ENCODE results near the gene KLK6. TPM values are rescaled to one million over a fixed set of nuclear protein-coding genes. Genes with fewer than 3 reads are reported as not detected.

The KLK6 gene
- total RNA-seq, 2 donors from 2014 or later, result not detected

DNA sequence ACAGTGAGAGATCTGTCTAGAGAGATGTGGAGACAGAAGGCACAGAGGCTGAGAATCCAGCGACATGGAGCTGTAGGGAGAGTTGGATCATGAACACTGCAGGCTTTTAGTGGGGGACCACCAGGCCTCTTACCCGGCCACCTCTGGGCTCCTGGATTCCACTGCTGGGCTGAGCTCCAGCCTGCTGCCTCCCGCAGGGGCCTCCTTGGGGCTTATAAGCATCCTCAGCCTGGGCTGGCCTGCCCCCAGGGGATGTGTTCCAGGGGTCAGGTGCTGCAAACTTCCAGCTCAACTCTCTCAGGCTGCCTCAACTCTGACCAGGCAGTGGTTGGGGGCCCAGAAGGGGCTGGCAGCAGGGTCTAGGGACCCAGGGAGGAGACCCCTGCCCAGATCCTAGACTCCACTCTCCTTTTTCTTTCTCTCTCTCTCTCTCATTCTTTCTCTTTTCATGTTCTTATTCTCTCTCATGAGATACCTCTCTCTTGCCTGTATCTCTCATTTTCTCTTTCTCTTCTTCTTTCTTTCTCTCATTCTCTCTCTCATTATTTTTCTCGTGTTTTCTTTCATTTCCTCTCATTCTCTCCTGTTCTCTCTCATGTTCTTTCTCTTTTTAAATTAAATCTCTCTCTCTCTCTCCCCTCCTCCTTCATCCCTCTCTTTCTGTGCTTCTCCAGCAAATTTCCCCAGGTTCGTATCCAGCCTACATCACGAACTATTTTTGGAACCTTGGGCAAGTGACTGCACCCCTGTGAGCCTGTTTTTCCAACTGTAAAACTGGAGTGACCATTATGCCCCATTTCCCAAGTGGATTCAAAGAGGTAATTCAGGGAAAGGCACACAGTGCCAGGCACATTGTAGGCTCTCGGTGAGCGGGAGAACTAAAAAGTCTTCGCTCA, 57.9 kb downstream of the KLK6 start, which contains the start of gene KLK4:
KLK4 (minus strand) TSS at position 190 of the 896 bp plus-strand sequence. CDS start 657 bp downstream, outside the sequence.
- no peaks in the 10 kb centered on the region for H3K4me1 ChIP-seq (ENCODE audit: control insufficient read depth in 1 of 2, low read depth in 2 of 2)
- H3K27ac ChIP-seq, result no peak within 1 kb of the TSS
- no peaks in the 10 kb centered on the region for H3K9me3 ChIP-seq
- no peaks in the 10 kb centered on the region for H3K27me3 ChIP-seq (replicated peaks; ENCODE audit: insufficient read depth)
- no peak for DNase-seq (ENCODE audit: low spot score)
- ATAC-seq (ENCODE audit: insufficient number of reproducible peaks, low FRiP score, low read depth), result no peak
- no peaks in the 10 kb centered on the region for H3K36me3 ChIP-seq
- H3K4me3 ChIP-seq, result no peak within 1 kb of the TSS
- TF ChIP-seq, protein P1, sequence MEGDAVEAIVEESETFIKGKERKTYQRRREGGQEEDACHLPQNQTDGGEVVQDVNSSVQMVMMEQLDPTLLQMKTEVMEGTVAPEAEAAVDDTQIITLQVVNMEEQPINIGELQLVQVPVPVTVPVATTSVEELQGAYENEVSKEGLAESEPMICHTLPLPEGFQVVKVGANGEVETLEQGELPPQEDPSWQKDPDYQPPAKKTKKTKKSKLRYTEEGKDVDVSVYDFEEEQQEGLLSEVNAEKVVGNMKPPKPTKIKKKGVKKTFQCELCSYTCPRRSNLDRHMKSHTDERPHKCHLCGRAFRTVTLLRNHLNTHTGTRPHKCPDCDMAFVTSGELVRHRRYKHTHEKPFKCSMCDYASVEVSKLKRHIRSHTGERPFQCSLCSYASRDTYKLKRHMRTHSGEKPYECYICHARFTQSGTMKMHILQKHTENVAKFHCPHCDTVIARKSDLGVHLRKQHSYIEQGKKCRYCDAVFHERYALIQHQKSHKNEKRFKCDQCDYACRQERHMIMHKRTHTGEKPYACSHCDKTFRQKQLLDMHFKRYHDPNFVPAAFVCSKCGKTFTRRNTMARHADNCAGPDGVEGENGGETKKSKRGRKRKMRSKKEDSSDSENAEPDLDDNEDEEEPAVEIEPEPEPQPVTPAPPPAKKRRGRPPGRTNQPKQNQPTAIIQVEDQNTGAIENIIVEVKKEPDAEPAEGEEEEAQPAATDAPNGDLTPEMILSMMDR (IDR thresholded peaks at IDR 0.05), result no peak

DNA sequence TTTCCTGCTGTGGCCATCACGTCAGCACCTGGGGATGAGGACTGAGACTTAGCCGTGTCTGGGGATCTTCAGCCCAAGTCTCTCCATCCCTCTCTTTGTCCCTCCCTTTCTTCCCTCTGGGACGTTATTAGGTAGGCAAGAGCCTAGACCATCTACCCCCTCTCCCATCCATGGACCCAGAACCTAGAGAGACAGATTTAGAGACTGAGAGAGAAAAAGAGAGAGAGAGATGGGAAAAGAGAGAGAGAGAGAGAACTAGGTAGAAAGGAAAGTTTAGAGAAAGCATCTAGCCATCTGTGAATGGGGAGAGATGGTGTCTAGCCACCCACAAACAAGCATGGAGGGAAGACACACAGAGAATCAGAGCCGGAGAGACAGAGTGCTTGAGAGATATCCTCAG, 58.7 kb downstream of the KLK6 start:
- ATAC-seq (ENCODE audit: insufficient number of reproducible peaks, low FRiP score, low read depth), result no peak

DNA sequence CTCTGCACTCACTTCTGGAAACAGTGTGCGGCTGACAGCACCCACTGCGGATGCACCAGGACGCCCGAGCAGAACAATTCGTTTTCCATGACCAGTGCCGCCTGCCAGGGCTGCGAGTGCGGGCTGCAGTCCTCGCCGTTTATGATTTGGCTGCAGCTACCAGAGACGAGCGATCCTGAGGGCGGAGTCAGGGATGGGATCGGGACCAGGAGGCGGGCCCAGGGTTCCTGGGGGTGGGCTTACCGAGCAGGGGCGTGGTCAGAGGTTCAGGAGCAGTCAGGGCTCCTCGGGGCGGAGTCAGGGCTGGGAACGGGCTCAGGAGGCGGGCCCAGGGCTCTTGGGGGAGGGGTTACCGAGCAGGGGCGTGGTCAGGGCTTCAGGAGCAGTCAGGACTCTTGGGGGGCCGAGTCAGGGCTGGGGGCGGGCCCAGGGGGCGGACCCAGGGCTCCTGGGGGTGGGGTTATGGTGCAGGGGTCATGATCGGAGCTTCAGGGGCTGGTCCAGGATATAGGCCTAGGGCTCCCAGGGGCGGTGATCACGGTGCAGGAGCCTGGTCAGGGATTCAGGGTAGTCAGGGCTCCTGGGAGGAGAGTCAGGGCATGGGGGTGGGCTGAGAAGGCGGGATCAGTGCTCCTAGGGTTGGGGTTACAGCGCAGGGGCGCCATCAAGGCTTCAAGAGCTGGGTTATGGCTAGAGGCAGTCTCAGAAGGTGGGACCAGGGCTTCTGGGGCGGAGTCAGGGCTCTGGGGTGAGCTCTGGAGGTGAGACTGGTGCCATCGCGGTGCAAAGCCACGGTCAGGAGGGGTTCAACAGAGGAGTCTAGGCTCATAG, 59.9 kb downstream of the KLK6 start:
- H3K36me3 ChIP-seq, result no peaks in the 10 kb centered on the region
- ATAC-seq (ENCODE audit: insufficient number of reproducible peaks, low FRiP score, low read depth), result no peak
- no peaks in the 10 kb centered on the region for H3K4me1 ChIP-seq (ENCODE audit: control insufficient read depth in 1 of 2, low read depth in 2 of 2)
- no peaks in the 10 kb centered on the region for H3K9me3 ChIP-seq
- no peaks in the 10 kb centered on the region for H3K27me3 ChIP-seq (replicated peaks; ENCODE audit: insufficient read depth)
- DNase-seq (ENCODE audit: low spot score), result no peak
- TF ChIP-seq, protein P1 (IDR thresholded peaks at IDR 0.05), result no peak
- no peak overlapping the region for H3K4me3 ChIP-seq
- no peak overlapping the region for H3K27ac ChIP-seq

More for the DNA sequence above, 58.7 kb downstream of the KLK6 start:
- H3K9me3 ChIP-seq, result no peaks in the 10 kb centered on the region
- no peak overlapping the region for H3K4me3 ChIP-seq
- H3K27ac ChIP-seq, result no peak overlapping the region
- no peaks in the 10 kb centered on the region for H3K36me3 ChIP-seq
- DNase-seq (ENCODE audit: low spot score), result no peak
- H3K27me3 ChIP-seq (replicated peaks; ENCODE audit: insufficient read depth), result no peaks in the 10 kb centered on the region
- TF ChIP-seq, protein P1 (IDR thresholded peaks at IDR 0.05), result no peak
- no peaks in the 10 kb centered on the region for H3K4me1 ChIP-seq (ENCODE audit: control insufficient read depth in 1 of 2, low read depth in 2 of 2)

Other genes with a start within 250 kb of the KLK6 start
- 1 to 10 TPM in 1 of 2 donors, under 1 TPM in 1; 0.28 to 1.6 TPM for gene SHANK1, start 249.8 kb downstream of the KLK6 start, total RNA-seq
- gene CLEC11A, start 246.2 kb downstream of the KLK6 start, total RNA-seq, result 10 to 100 TPM; 10.5 to 35.3 TPM
- gene GPR32, start 199.1 kb downstream of the KLK6 start, total RNA-seq, result not detected
- gene ACP4, start 179.2 kb downstream of the KLK6 start, total RNA-seq, result not detected
- gene KLK1, start 145.8 kb downstream of the KLK6 start, total RNA-seq, result not detected
- not detected for gene KLK15, start 136.0 kb downstream of the KLK6 start, total RNA-seq
- not detected for gene KLK3, start 114.7 kb downstream of the KLK6 start, total RNA-seq
- gene KLK2, start 96.2 kb downstream of the KLK6 start, total RNA-seq, result not detected
- not detected for gene KLK4, start 58.2 kb downstream of the KLK6 start, total RNA-seq
- not detected for gene KLK5, start 16.6 kb downstream of the KLK6 start, total RNA-seq
- not detected for gene KLK7, start 14.3 kb upstream of the KLK6 start, total RNA-seq
- gene KLK8, start 32.0 kb upstream of the KLK6 start, total RNA-seq, result not detected
- not detected for gene KLK10, start 50.1 kb upstream of the KLK6 start, total RNA-seq
- gene KLK11, start 57.0 kb upstream of the KLK6 start, total RNA-seq, result under 1 TPM in 1 of 2 donors, not detected in 1; 0.85 TPM
- gene KLK12, start 65.4 kb upstream of the KLK6 start, total RNA-seq, result not detected
- gene KLK13, start 95.5 kb upstream of the KLK6 start, total RNA-seq, result not detected
- gene KLK14, start 113.3 kb upstream of the KLK6 start, total RNA-seq, result not detected
- gene CTU1, start 138.8 kb upstream of the KLK6 start, total RNA-seq, result 10 to 100 TPM in 1 of 2 donors, 1 to 10 TPM in 1; 4.9 to 12.5 TPM
- 10 to 100 TPM; 13.1 to 15.2 TPM for gene SIGLEC9, start 155.3 kb upstream of the KLK6 start, total RNA-seq
- 1 to 10 TPM; 2.4 to 5.9 TPM for gene SIGLEC7, start 172.7 kb upstream of the KLK6 start, total RNA-seq